Mesenchymal stem cell (in vitro differentiated cells and primary cell): ENCODE measurements around the gene KRTAP22-2.

Experiments used
- DNase-seq: peaks from one replicate; pipeline ENCODE4 v3.0.0-alpha.2; 2013
- H2AFZ ChIP-seq: one replicate; pipeline ENCODE4 v1.6.1; 2013; ENCODE audit warnings: low read depth, mild to moderate bottlenecking, control low read depth, inconsistent platforms, low read length, moderate library complexity
- H2AK5ac ChIP-seq: 2 replicates; pipeline ENCODE4 v1.6.1; 2013; ENCODE audit warnings: low read length, moderate library complexity, mild to moderate bottlenecking, inconsistent platforms; ENCODE audit not compliant: severe bottlenecking
- H2BK120ac ChIP-seq: one replicate; pipeline ENCODE4 v1.6.1; 2013; ENCODE audit warnings: low read depth, mild to moderate bottlenecking, inconsistent platforms, low read length, moderate library complexity
- H2BK12ac ChIP-seq, 2 experiments: one replicate each; pipeline ENCODE4 v1.6.1; 2013; ENCODE audit warnings: inconsistent platforms in 2 of 2, low read length in 2 of 2, mild to moderate bottlenecking in 2 of 2, moderate library complexity in 2 of 2, control low read depth in 1 of 2
- H2BK15ac ChIP-seq: one replicate; pipeline ENCODE4 v1.6.1; 2013; ENCODE audit warnings: mild to moderate bottlenecking, low read depth, inconsistent platforms; ENCODE audit not compliant: poor library complexity, severe bottlenecking
- H2BK5ac ChIP-seq: 2 replicates; pipeline ENCODE4 v1.6.1; 2013; ENCODE audit warnings: low read depth, mild to moderate bottlenecking, low read length, control low read depth, inconsistent platforms; ENCODE audit not compliant: poor library complexity, severe bottlenecking
- H3K14ac ChIP-seq, 2 experiments: one replicate each; pipeline ENCODE4 v1.6.1; 2013; ENCODE audit warnings: inconsistent platforms in 2 of 2, low read length in 2 of 2, control low read depth in 1 of 2, mild to moderate bottlenecking in 1 of 2, moderate library complexity in 1 of 2
- H3K18ac ChIP-seq, 2 experiments: one replicate each; pipeline ENCODE4 v1.6.1; 2013; ENCODE audit warnings: inconsistent platforms in 2 of 2, low read length in 2 of 2, control low read depth in 1 of 2, low read depth in 1 of 2, mild to moderate bottlenecking in 1 of 2
- H3K23ac ChIP-seq, 2 experiments: one replicate each; pipeline ENCODE4 v1.6.1; 2013; ENCODE audit warnings: inconsistent platforms in 2 of 2, low read length in 2 of 2, mild to moderate bottlenecking in 2 of 2, moderate library complexity in 2 of 2, control low read depth in 1 of 2
- H3K27ac ChIP-seq: 2 replicates; pipeline ENCODE4 v1.5.1; 2013; ENCODE audit warnings: mild to moderate bottlenecking, moderate library complexity, low read length, control low read depth, inconsistent platforms; ENCODE audit not compliant: poor library complexity, severe bottlenecking
- H3K27me3 ChIP-seq, 2 experiments: 2 replicates each; pipeline versions ENCODE4 v1.6.1 to v1.7.0; 2013; ENCODE audit warnings: low read length in 2 of 2, mild to moderate bottlenecking in 2 of 2, moderate library complexity in 2 of 2, control low read depth in 1 of 2, inconsistent platforms in 1 of 2; ENCODE audit not compliant: control insufficient read depth in 1 of 2, insufficient read depth in 1 of 2
- H3K36me3 ChIP-seq, 2 experiments: 2 replicates each; pipeline versions ENCODE4 v1.6.1 to v1.7.0; 2013; ENCODE audit warnings: low read length in 2 of 2, control low read depth in 1 of 2, inconsistent platforms in 1 of 2, low read depth in 1 of 2, mild to moderate bottlenecking in 1 of 2; ENCODE audit not compliant: insufficient read depth in 2 of 2, control insufficient read depth in 1 of 2
- H3K4ac ChIP-seq, 2 experiments: one replicate each; pipeline ENCODE4 v1.6.1; 2013; ENCODE audit warnings: inconsistent platforms in 2 of 2, low read length in 2 of 2, mild to moderate bottlenecking in 2 of 2, moderate library complexity in 2 of 2, control low read depth in 1 of 2, low read depth in 1 of 2
- H3K4me1 ChIP-seq: 2 replicates; pipeline ENCODE4 v1.6.1; 2013; ENCODE audit warnings: low read depth, low read length, control low read depth; ENCODE audit not compliant: control insufficient read depth, insufficient read depth
- H3K4me2 ChIP-seq: 2 replicates; pipeline ENCODE4 v1.6.1; 2013; ENCODE audit warnings: low read length, mild to moderate bottlenecking, inconsistent platforms; ENCODE audit not compliant: poor library complexity, severe bottlenecking
- H3K4me3 ChIP-seq, 2 experiments: 2 replicates each; pipeline versions ENCODE4 v1.5.1 to v1.7.0; 2013; ENCODE audit warnings: low read length in 2 of 2, mild to moderate bottlenecking in 2 of 2, control low read depth in 1 of 2, low read depth in 1 of 2; ENCODE audit not compliant: insufficient read depth in 1 of 2
- H3K79me1 ChIP-seq: replicated peaks from 2 replicates; pipeline ENCODE4 v1.6.1; 2013; ENCODE audit warnings: mild to moderate bottlenecking, control low read depth, low read length, inconsistent platforms; ENCODE audit not compliant: poor library complexity, severe bottlenecking
- H3K9ac ChIP-seq: 2 replicates; pipeline ENCODE4 v1.7.0; 2013; ENCODE audit warnings: mild to moderate bottlenecking, low read length, moderate library complexity
- H3K9me3 ChIP-seq: 2 replicates; pipeline ENCODE4 v1.7.0; 2013; ENCODE audit warnings: mild to moderate bottlenecking, low read length; ENCODE audit not compliant: control insufficient read depth
- H4K8ac ChIP-seq: one replicate; pipeline ENCODE4 v1.6.1; 2013; ENCODE audit warnings: inconsistent platforms, mild to moderate bottlenecking, low read length, moderate library complexity
- H4K91ac ChIP-seq: one replicate; pipeline ENCODE4 v1.6.1; 2013; ENCODE audit warnings: mild to moderate bottlenecking, low read length, inconsistent platforms
- whole genome bisulfite sequencing: methylation state at CpG from one replicate; pipeline ENCODE4 v1.1.7; 2013; ENCODE audit warnings: mixed read lengths; 5-methylcytosine and 5-hydroxymethylcytosine counted together

The KRTAP22-2 gene

DNA sequence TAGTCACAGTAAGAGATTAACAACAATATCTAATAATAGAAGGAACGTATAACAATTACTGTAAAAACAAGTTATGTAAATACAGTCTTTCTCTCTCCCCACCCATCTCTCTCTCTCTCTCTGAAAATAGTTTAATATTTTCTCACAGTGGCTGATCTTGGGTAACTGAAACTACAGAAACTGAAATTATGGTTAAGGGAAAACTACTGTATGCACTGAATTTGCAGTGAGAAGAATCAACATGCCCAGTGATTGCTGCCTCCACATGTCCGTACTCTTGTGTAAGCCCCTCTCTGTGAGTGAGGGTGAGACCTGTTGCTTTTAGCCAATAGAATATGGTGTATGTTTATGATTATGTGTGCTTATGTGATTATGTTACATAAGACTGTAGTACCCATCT, 21.9 kb upstream of the KRTAP22-2 start:
- Histone ChIP-seq H2AK5ac (no peak overlapping the region), H3K79me1 (no peaks in the 10 kb centered on the region), H2BK12ac (no peak overlapping the region), H3K36me3 (no peaks in the 10 kb centered on the region), H3K4me3 (no peak overlapping the region), H2AFZ (no peak overlapping the region), H3K27ac (no peak overlapping the region), H3K27me3 (no peaks in the 10 kb centered on the region), H3K9ac (no peak overlapping the region), H3K9me3 (peaks cover 10% of the 10 kb centered on the region), H3K14ac (no peak overlapping the region), H4K8ac (no peak overlapping the region), H3K4me1 (no peaks in the 10 kb centered on the region), H2BK15ac (no peak overlapping the region), H3K18ac (no peak overlapping the region), H4K91ac (no peak overlapping the region), H2BK5ac (no peak overlapping the region), H3K4ac (no peak overlapping the region), H3K23ac (no peak overlapping the region), H3K4me2 (no peak overlapping the region), H2BK120ac (no peak overlapping the region)
- WGBS, result 62% methylated on average over 1 of the region's 2 CpGs
- DNase-seq, result no peak

GRCh38 chr21:30605968-30606367, 15.8 kb upstream of the KRTAP22-2 start:
- no peak overlapping the region for H3K27ac ChIP-seq
- H3K9me3 ChIP-seq, result peaks cover 8% of the 10 kb centered on the region
- no peak overlapping the region for H2BK15ac ChIP-seq
- H3K14ac ChIP-seq, result no peak overlapping the region
- no peak overlapping the region for H3K4me3 ChIP-seq
- no peak overlapping the region for H2BK5ac ChIP-seq
- no peaks in the 10 kb centered on the region for H3K36me3 ChIP-seq
- no peaks in the 10 kb centered on the region for H3K79me1 ChIP-seq
- H4K8ac ChIP-seq, result no peak overlapping the region
- no peak overlapping the region for H4K91ac ChIP-seq
- H2BK120ac ChIP-seq, result no peak overlapping the region
- H3K23ac ChIP-seq, result no peak overlapping the region
- no peak for DNase-seq
- H3K9ac ChIP-seq, result no peak overlapping the region
- no peak overlapping the region for H2AFZ ChIP-seq
- no peaks in the 10 kb centered on the region for H3K27me3 ChIP-seq
- no peaks in the 10 kb centered on the region for H3K4me1 ChIP-seq
- no peak overlapping the region for H2AK5ac ChIP-seq
- no peak overlapping the region for H3K4ac ChIP-seq
- no peak overlapping the region for H3K4me2 ChIP-seq
- no peak overlapping the region for H3K18ac ChIP-seq
- no peak overlapping the region for H2BK12ac ChIP-seq
- 49% methylated on average over 2 of the region's 2 CpGs for WGBS

- no peak within 1 kb of the TSS for H2BK5ac ChIP-seq
- no peaks in the 10 kb centered on the region for H3K4me1 ChIP-seq
- no peaks in the 10 kb centered on the region for H3K27me3 ChIP-seq
- H2AK5ac ChIP-seq, result no peak within 1 kb of the TSS
- H4K8ac ChIP-seq, result no peak within 1 kb of the TSS
- no peaks in the 10 kb centered on the region for H3K79me1 ChIP-seq
- no peak within 1 kb of the TSS for H3K4me2 ChIP-seq
- H3K27ac ChIP-seq, result no peak within 1 kb of the TSS
- H3K4ac ChIP-seq, result no peak within 1 kb of the TSS
- no CpG with 5 or more reads among the region's 1 CpG for WGBS
- no peak within 1 kb of the TSS for H2BK15ac ChIP-seq
- H3K14ac ChIP-seq, result no peak within 1 kb of the TSS
- no peak within 1 kb of the TSS for H2AFZ ChIP-seq
- no peak within 1 kb of the TSS for H3K9ac ChIP-seq
- H3K18ac ChIP-seq, result no peak within 1 kb of the TSS
- H3K4me3 ChIP-seq, result no peak within 1 kb of the TSS
- DNase-seq, result no peak
- H3K23ac ChIP-seq, result no peak within 1 kb of the TSS
- no peak within 1 kb of the TSS for H2BK12ac ChIP-seq
- H2BK120ac ChIP-seq, result no peak within 1 kb of the TSS
- H3K36me3 ChIP-seq, result no peaks in the 10 kb centered on the region
- no peak within 1 kb of the TSS for H4K91ac ChIP-seq
- H3K9me3 ChIP-seq, result peaks cover 5% of the 10 kb centered on the region
These were observed 10.6 kb upstream of the KRTAP22-2 start, which contains the start of gene KRTAP22-1 for GRCh38 chr21:30600787-30601186. TSS of gene KRTAP22-1 (plus strand) at chr21:30601087.

DNA sequence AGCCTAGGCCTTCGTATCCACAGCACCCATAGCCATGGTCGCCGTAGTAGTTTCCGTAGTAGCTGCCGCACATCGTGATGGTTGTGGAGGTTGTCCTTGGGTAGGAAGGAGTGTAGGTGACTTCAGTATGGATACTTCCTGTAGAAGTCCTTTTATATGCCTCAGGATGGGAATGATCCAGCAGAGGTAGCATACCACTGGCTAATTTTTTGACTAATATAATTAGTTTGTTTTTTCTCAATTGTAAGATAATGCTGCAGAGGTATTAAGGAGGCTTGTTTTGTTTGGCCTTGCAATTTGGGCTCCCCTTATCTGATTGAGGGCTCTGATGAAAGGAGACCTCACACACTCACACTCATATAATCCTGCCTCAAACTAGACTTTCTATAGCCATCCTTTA, 8.6 kb upstream of the KRTAP22-2 start, which contains the start of gene KRTAP6-2:
TSS of gene KRTAP6-2 (minus strand) at position 101 of the 400 bp plus-strand sequence. CDS start at position 73, 28 bp downstream.
- H3K4me3 ChIP-seq, result no peak within 1 kb of the TSS
- no peak within 1 kb of the TSS for H4K91ac ChIP-seq
- no peaks in the 10 kb centered on the region for H3K36me3 ChIP-seq
- H2AFZ ChIP-seq, result no peak within 1 kb of the TSS
- H3K4ac ChIP-seq, result no peak within 1 kb of the TSS
- 91% methylated on average over 6 of the region's 6 CpGs for WGBS
- H2AK5ac ChIP-seq, result no peak within 1 kb of the TSS
- H3K23ac ChIP-seq, result no peak within 1 kb of the TSS
- no peak within 1 kb of the TSS for H2BK15ac ChIP-seq
- H3K79me1 ChIP-seq, result no peaks in the 10 kb centered on the region
- no peak within 1 kb of the TSS for H3K14ac ChIP-seq
- no peak within 1 kb of the TSS for H3K18ac ChIP-seq
- no peak within 1 kb of the TSS for H3K9ac ChIP-seq
- H2BK120ac ChIP-seq, result no peak within 1 kb of the TSS
- no peak within 1 kb of the TSS for H2BK12ac ChIP-seq
- H3K9me3 ChIP-seq, result peaks cover 5% of the 10 kb centered on the region
- no peak within 1 kb of the TSS for H3K4me2 ChIP-seq
- H3K27me3 ChIP-seq, result no peaks in the 10 kb centered on the region
- H2BK5ac ChIP-seq, result no peak within 1 kb of the TSS
- no peak within 1 kb of the TSS for H4K8ac ChIP-seq
- DNase-seq, result no peak
- H3K4me1 ChIP-seq, result no peaks in the 10 kb centered on the region
- no peak within 1 kb of the TSS for H3K27ac ChIP-seq
